Measurements from ENCODE around the gene GLIS1. TPM values are rescaled to one million over a fixed set of nuclear protein-coding genes. Genes with fewer than 3 reads are reported as not detected.

The GLIS1 gene
- total RNA-seq, 1 donor from 2014 or later, result not detected

GRCh38 chr1:53576866-53577760 lies 161.9 kb downstream of the GLIS1 start:
- no peak for DNase-seq (ENCODE audit: low spot score)
- Mint-ChIP-seq H3K27ac (ENCODE audit: unreplicated experiment) (no peak overlapping the region), H3K9me3 (ENCODE audit: unreplicated experiment) (no peaks in the 10 kb centered on the region), H3K4me1 (ENCODE audit: unreplicated experiment) (no peaks in the 10 kb centered on the region), H3K36me3 (ENCODE audit: low read depth, unreplicated experiment) (no peaks in the 10 kb centered on the region), H3K27me3 (ENCODE audit: unreplicated experiment) (peaks cover 2% of the 10 kb centered on the region), H3K4me3 (ENCODE audit: unreplicated experiment) (no peak overlapping the region)
- TF ChIP-seq CTCF (IDR thresholded peaks at IDR 0.05; ENCODE audit: unreplicated experiment), result no peak

GRCh38 chr1:53576381-53576801 lies 162.6 kb downstream of the GLIS1 start:
- no peak for DNase-seq (ENCODE audit: low spot score)

DNA sequence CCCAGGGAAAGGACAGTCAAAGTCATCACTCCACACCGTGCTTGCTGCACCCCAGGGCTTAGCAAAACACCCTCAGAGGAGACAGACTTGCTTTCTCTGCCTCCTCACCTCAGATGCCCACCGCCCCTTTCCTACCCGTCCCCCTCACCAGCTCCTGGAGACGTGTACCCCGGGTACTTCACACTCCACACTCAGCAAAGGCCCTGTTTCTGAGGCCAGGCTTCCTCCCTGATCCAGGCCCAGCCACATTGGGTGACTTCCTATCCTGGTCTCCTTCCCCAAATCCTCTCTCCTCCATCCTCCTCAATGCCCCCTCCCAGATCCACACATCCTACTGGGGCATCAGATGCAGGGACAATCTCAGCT lies 163.0 kb downstream of the GLIS1 start:
- no peak for DNase-seq (ENCODE audit: low spot score)
- Mint-ChIP-seq H3K4me1 (ENCODE audit: unreplicated experiment) (no peaks in the 10 kb centered on the region), H3K36me3 (ENCODE audit: low read depth, unreplicated experiment) (no peaks in the 10 kb centered on the region), H3K4me3 (ENCODE audit: unreplicated experiment) (no peak overlapping the region), H3K9me3 (ENCODE audit: unreplicated experiment) (no peaks in the 10 kb centered on the region), H3K27ac (ENCODE audit: unreplicated experiment) (no peak overlapping the region), H3K27me3 (ENCODE audit: unreplicated experiment) (peaks cover 2% of the 10 kb centered on the region)
- TF ChIP-seq CTCF (IDR thresholded peaks at IDR 0.05; ENCODE audit: unreplicated experiment), result no peak

More at GRCh38 chr1:53576381-53576801, 162.6 kb downstream of the GLIS1 start:
- H3K27me3 Mint-ChIP-seq (ENCODE audit: unreplicated experiment), result peaks cover 2% of the 10 kb centered on the region
- no peak overlapping the region for H3K27ac Mint-ChIP-seq (ENCODE audit: unreplicated experiment)
- no peak overlapping the region for H3K4me3 Mint-ChIP-seq (ENCODE audit: unreplicated experiment)
- H3K4me1 Mint-ChIP-seq (ENCODE audit: unreplicated experiment), result no peaks in the 10 kb centered on the region
- no peak for TF ChIP-seq CTCF (IDR thresholded peaks at IDR 0.05; ENCODE audit: unreplicated experiment)
- H3K9me3 Mint-ChIP-seq (ENCODE audit: unreplicated experiment), result no peaks in the 10 kb centered on the region
- H3K36me3 Mint-ChIP-seq (ENCODE audit: low read depth, unreplicated experiment), result no peaks in the 10 kb centered on the region

DNA sequence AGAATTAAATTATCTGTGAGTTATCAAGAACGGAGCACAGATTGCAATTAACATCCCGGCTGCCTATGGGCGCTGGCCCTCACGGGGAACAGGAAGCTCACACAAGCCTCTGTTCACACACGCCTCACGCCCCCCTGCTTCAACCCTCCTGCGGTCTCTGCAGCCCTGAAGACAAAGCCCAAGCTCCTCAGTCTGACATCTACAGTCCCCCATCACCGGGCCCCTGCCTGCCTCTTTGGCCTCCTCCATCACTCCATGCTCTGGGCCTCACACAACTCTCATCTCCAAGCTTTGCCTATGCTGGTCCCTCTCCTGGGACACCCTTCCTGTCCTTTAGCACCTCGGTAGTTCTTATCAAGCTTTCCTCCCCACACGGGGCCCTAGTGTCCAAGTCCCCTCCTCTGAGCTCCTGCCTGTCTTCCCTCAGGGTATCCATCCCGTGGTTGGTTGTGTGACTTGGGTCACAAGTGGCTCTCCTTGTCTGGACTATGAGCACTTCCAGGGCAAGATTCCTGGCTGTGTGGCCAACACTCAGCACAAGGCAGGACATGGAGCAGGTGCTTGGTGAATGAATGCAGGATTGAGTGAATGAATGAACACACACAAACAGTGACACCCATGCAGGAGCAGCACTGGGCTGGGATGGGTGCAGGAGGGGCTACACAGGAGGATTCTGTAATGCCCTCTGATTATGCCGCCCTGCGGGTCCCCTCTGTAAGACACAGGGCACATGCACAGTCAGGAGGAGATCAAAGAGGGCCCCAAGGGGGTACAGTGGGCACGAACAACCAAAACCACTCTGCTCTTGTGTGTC lies 163.6 kb downstream of the GLIS1 start:
- no peak for DNase-seq (ENCODE audit: low spot score)
- Mint-ChIP-seq H3K36me3 (ENCODE audit: low read depth, unreplicated experiment) (no peaks in the 10 kb centered on the region), H3K27me3 (ENCODE audit: unreplicated experiment) (peaks cover 2% of the 10 kb centered on the region), H3K4me3 (ENCODE audit: unreplicated experiment) (no peak overlapping the region), H3K27ac (ENCODE audit: unreplicated experiment) (no peak overlapping the region), H3K9me3 (ENCODE audit: unreplicated experiment) (no peaks in the 10 kb centered on the region), H3K4me1 (ENCODE audit: unreplicated experiment) (no peaks in the 10 kb centered on the region)
- TF ChIP-seq CTCF (IDR thresholded peaks at IDR 0.05; ENCODE audit: unreplicated experiment), result no peak
